Measurements from ENCODE around the gene SNRNP40. TPM values are rescaled to one million over a fixed set of nuclear protein-coding genes. Genes with fewer than 3 reads are reported as not detected.

The SNRNP40 gene
- total and polyA plus RNA-seq, 2 of the 13 experiments (the other 11 are each of a cell fraction or from before 2014, with no cell fraction given), result 51.0 to 147 TPM

DNA sequence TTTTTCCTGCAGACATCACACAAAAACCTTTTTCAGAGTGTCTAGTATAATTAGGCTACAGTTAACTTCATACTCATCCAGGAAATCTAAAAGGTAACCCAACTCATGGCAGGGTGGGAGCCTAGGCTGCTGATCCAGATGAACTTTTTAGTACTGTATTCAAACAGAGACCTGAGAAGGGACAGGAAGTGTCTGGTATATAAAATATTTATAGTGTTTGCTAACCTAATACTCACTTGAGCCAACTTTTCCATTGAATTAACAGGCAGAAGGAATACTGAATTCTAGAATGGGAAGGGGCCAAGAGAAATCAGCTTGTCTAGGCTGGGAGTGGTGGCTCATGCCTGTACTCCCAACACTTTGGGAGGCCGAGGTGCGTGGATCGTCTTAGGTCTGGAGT is 34.7 kb downstream of the SNRNP40 start:
- 88% methylated on average over 3 of the region's 3 CpGs for WGBS (ENCODE audit: low lambda C conversion rate)

More for the DNA sequence above, 34.7 kb downstream of the SNRNP40 start:
- BruUV-seq (replicated peaks), result no TSS peak
- ATAC-seq, result no peak
- no peak overlapping the region for H3K4me3 ChIP-seq (replicated peaks in 1 of 3; ENCODE audit: insufficient read depth in 1 of 3, low read depth in 2 of 3, low read length in 3 of 3)
- intact Hi-C loops (cut with micrococcal nuclease; ENCODE audit: unreplicated experiment) (no loop called here), in situ Hi-C loops (cut with HindIII; ENCODE audit: extremely low pct_ligation_motif_present, low pct_unique_long_range_greater_than_20kb) (no loop called here)
- H3K4me2 ChIP-seq (ENCODE audit: low read depth, low read length), result no peak overlapping the region
- H3K9me3 ChIP-seq (ENCODE audit: low read length), result no peaks in the 10 kb centered on the region
- H2AFZ ChIP-seq (ENCODE audit: low read length), result no peak overlapping the region
- H3K36me3 ChIP-seq (replicated peaks in 1 of 2; ENCODE audit: control insufficient read depth in 1 of 2, insufficient read depth in 2 of 2, low read length in 2 of 2), result peaks cover 24 to 73% of the 10 kb centered on the region in 2 experiments
- no peaks in the 10 kb centered on the region for H4K20me1 ChIP-seq (ENCODE audit: insufficient read depth, low read length)
- DNase-seq (ENCODE audit: low spot score), result no peak
- POLR2A ChIA-PET, result no interaction called here
- H3K9ac ChIP-seq (ENCODE audit: insufficient read depth, low read depth, low read length), result no peak overlapping the region
- no peaks in the 10 kb centered on the region for H3K27me3 ChIP-seq (ENCODE audit: control insufficient read depth in 1 of 2, insufficient read depth in 2 of 2, low read length in 2 of 2)
- CTCF ChIA-PET (ENCODE audit: low intra/inter-chr PET ratio, low total read pairs), result no interaction called here
- no peak for FAIRE-seq
- TF ChIP-seq HNF4A (CRISPR knock-in tag; IDR thresholded peaks at IDR 0.05), result no peak
- TF ChIP-seq ZNF703 (CRISPR knock-in tag; IDR thresholded peaks at IDR 0.05; ENCODE audit: borderline replicate concordance), result no peak
- no peak for TF ChIP-seq FOXP4 (CRISPR knock-in tag; IDR thresholded peaks at IDR 0.05)
- no peak for TF ChIP-seq BORCS8-MEF2B (CRISPR knock-in tag; IDR thresholded peaks at IDR 0.05)
- no peak for TF ChIP-seq ZNF883 (CRISPR knock-in tag; IDR thresholded peaks at IDR 0.05; ENCODE audit: not compliant biosample characterization)
- TF ChIP-seq DMAP1 (CRISPR knock-in tag; IDR thresholded peaks at IDR 0.05), result no peak
- TF ChIP-seq HOXA3 (CRISPR knock-in tag; IDR thresholded peaks at IDR 0.05), result no peak
- TF ChIP-seq NCOR1 (IDR thresholded peaks at IDR 0.05; ENCODE audit: borderline replicate concordance, low read length), result no peak
- TF ChIP-seq ZNF790 (CRISPR knock-in tag; IDR thresholded peaks at IDR 0.05; ENCODE audit: borderline replicate concordance), result no peak
- TF ChIP-seq ZNF382 (CRISPR knock-in tag; IDR thresholded peaks at IDR 0.05; ENCODE audit: borderline replicate concordance), result no peak
- TF ChIP-seq, protein P1, sequence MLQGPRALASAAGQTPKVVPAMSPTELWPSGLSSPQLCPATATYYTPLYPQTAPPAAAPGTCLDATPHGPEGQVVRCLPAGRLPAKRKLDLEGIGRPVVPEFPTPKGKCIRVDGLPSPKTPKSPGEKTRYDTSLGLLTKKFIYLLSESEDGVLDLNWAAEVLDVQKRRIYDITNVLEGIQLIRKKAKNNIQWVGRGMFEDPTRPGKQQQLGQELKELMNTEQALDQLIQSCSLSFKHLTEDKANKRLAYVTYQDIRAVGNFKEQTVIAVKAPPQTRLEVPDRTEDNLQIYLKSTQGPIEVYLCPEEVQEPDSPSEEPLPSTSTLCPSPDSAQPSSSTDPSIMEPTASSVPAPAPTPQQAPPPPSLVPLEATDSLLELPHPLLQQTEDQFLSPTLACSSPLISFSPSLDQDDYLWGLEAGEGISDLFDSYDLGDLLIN (CRISPR knock-in tag; IDR thresholded peaks at IDR 0.05; ENCODE audit: borderline replicate concordance), result no peak
- TF ChIP-seq HMGXB4 (CRISPR knock-in tag; IDR thresholded peaks at IDR 0.05; ENCODE audit: borderline replicate concordance in 1 of 2, low read depth in 1 of 2), result no peak
- TF ChIP-seq DR1 (CRISPR knock-in tag; IDR thresholded peaks at IDR 0.05), result no peak
- TF ChIP-seq, protein P2, sequence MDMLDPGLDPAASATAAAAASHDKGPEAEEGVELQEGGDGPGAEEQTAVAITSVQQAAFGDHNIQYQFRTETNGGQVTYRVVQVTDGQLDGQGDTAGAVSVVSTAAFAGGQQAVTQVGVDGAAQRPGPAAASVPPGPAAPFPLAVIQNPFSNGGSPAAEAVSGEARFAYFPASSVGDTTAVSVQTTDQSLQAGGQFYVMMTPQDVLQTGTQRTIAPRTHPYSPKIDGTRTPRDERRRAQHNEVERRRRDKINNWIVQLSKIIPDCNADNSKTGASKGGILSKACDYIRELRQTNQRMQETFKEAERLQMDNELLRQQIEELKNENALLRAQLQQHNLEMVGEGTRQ (IDR thresholded peaks at IDR 0.05; ENCODE audit: low read depth, low read length), result no peak
- TF ChIP-seq, protein P2 (CRISPR knock-in tag; IDR thresholded peaks at IDR 0.05; ENCODE audit: borderline replicate concordance), result no peak
- H3K79me2 ChIP-seq (ENCODE audit: insufficient read depth, low read length), result no peaks in the 10 kb centered on the region
- no peak overlapping the region for H3K27ac ChIP-seq (ENCODE audit: extremely low read length, insufficient read depth, low read length)
- H3K4me1 ChIP-seq (ENCODE audit: insufficient read depth, low read length), result no peaks in the 10 kb centered on the region

All from HepG2 (cell line).